GM12873 (cell line): ENCODE results near the gene TOR4A.

Experiments used
- CTCF ChIP-seq: IDR thresholded peaks from 2 replicates; pipeline ENCODE4 v1.5.1; 2012; ENCODE audit warnings: low read depth, mild to moderate bottlenecking, moderate library complexity, low read length, control low read depth; ENCODE audit not compliant: insufficient read depth; ENCODE audit errors: missing control alignments

The TOR4A gene

GRCh38 chr9:137303893-137304382, 26.4 kb downstream of the TOR4A start:
- no peak for TF ChIP-seq CTCF

GRCh38 chr9:137304383-137305059, 27.0 kb downstream of the TOR4A start:
- peak; percentile 33 for TF ChIP-seq CTCF

GRCh38 chr9:137305060-137305797, 27.7 kb downstream of the TOR4A start:
- peak; percentile 20 for TF ChIP-seq CTCF

- no peak for TF ChIP-seq CTCF
These were observed 28.2 kb downstream of the TOR4A start for GRCh38 chr9:137305798-137306065.

- TF ChIP-seq CTCF, result no peak
These were observed 28.7 kb downstream of the TOR4A start for GRCh38 chr9:137306066-137306849.

- TF ChIP-seq CTCF, result no peak
These were observed 29.3 kb downstream of the TOR4A start for GRCh38 chr9:137306850-137307254.
